BLaER1 (cell line): Measurements from ENCODE around the gene PAPOLG.
A peak's percentile ranks its signal among the peaks of the same experiment; 100 is the strongest.

Source experiments
- H3K27ac ChIP-seq: shearing (Covaris generic); formaldehyde crosslinking; 2 replicates; pipeline ENCODE4 v1.8.1; 2022
- H3K27me3 ChIP-seq: shearing (Covaris generic); formaldehyde crosslinking; 2 replicates; pipeline ENCODE4 v1.8.1; 2022
- H3K36me3 ChIP-seq: shearing (Covaris generic); formaldehyde crosslinking; 2 replicates; pipeline ENCODE4 v1.8.1; 2022
- H3K4me1 ChIP-seq: shearing (Covaris generic); formaldehyde crosslinking; 2 replicates; pipeline ENCODE4 v1.8.1; 2022
- H3K4me2 ChIP-seq: shearing (Covaris generic); formaldehyde crosslinking; 2 replicates; pipeline ENCODE4 v1.8.1; 2022
- H3K4me3 ChIP-seq: shearing (Covaris generic); formaldehyde crosslinking; 2 replicates; pipeline ENCODE4 v1.8.1; 2022
- H3K9ac ChIP-seq: shearing (Covaris generic); formaldehyde crosslinking; 2 replicates; pipeline ENCODE4 v1.8.1; 2022
- H3K9me3 ChIP-seq: shearing (Covaris generic); formaldehyde crosslinking; 2 replicates; pipeline ENCODE4 v1.8.1; 2022
- H4K20me1 ChIP-seq: shearing (Covaris generic); formaldehyde crosslinking; 2 replicates; pipeline ENCODE4 v1.8.1; 2022
- Cebpa-rat ChIP-seq: shearing (Covaris generic); IDR thresholded peaks from 2 replicates; pipeline ENCODE4 v1.8.1; 2022

The PAPOLG gene

GRCh38 chr2:60735496-60736250 lies 20.4 kb upstream of the PAPOLG start:
- Histone ChIP-seq H3K36me3 (no peaks in the 10 kb centered on the region), H3K9ac (no peak overlapping the region), H4K20me1 (no peaks in the 10 kb centered on the region), H3K27ac (no peak overlapping the region), H3K4me1 (no peaks in the 10 kb centered on the region), H3K4me2 (no peak overlapping the region), H3K27me3 (peaks cover 24% of the 10 kb centered on the region), H3K9me3 (peaks cover 8% of the 10 kb centered on the region; the same call in 1 of the 2 replicates), H3K4me3 (no peak overlapping the region)
- no peak for TF ChIP-seq Cebpa-rat

GRCh38 chr2:60738679-60739078 lies 17.4 kb upstream of the PAPOLG start:
- no peak overlapping the region for H3K27ac ChIP-seq
- no peak overlapping the region for H3K9ac ChIP-seq
- H3K4me2 ChIP-seq = no peak overlapping the region
- peaks cover 24% of the 10 kb centered on the region for H3K27me3 ChIP-seq
- no peaks in the 10 kb centered on the region for H4K20me1 ChIP-seq
- no peaks in the 10 kb centered on the region for H3K36me3 ChIP-seq
- peaks cover 8% of the 10 kb centered on the region; the same call in 1 of the 2 replicates for H3K9me3 ChIP-seq
- TF ChIP-seq Cebpa-rat = no peak
- H3K4me1 ChIP-seq = no peaks in the 10 kb centered on the region
- no peak overlapping the region for H3K4me3 ChIP-seq

DNA sequence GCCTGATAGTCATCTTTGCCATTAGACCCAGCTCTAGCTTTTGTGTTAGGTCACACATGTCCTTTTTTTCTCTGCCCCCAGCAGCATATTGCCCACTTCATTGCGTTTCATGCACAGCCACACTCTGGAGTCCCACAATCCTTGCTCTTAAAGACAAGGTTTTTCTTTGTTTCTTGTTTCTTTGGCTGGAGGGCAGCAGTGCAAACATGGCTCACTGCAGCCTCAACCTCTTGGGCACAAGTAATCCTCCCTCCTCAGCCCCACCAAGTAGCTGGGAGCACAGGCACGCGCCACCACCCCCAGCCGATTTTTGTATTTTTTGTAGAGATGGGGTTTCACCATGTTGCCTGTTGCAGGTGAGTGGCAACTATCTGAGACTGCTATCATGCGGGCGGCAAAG lies 16.9 kb upstream of the PAPOLG start:
- no peak for TF ChIP-seq Cebpa-rat
- peaks cover 8% of the 10 kb centered on the region; the same call in 1 of the 2 replicates for H3K9me3 ChIP-seq
- H3K4me2 ChIP-seq = no peak overlapping the region
- H3K4me1 ChIP-seq = no peaks in the 10 kb centered on the region
- no peak overlapping the region for H3K9ac ChIP-seq
- no peaks in the 10 kb centered on the region for H4K20me1 ChIP-seq
- H3K4me3 ChIP-seq = no peak overlapping the region
- peaks cover 24% of the 10 kb centered on the region for H3K27me3 ChIP-seq
- no peak overlapping the region for H3K27ac ChIP-seq
- no peaks in the 10 kb centered on the region for H3K36me3 ChIP-seq

GRCh38 chr2:60741576-60741975 lies 14.5 kb upstream of the PAPOLG start:
- no peaks in the 10 kb centered on the region for H3K9me3 ChIP-seq
- H3K27me3 ChIP-seq = peaks cover 4% of the 10 kb centered on the region; the same call in 1 of the 2 replicates
- TF ChIP-seq Cebpa-rat = no peak

GRCh38 chr2:60742419-60742818 lies 13.6 kb upstream of the PAPOLG start:
- no peak overlapping the region for H3K4me2 ChIP-seq
- H3K9ac ChIP-seq = no peak overlapping the region
- H3K4me1 ChIP-seq = peaks cover 11% of the 10 kb centered on the region
- no peaks in the 10 kb centered on the region for H3K27me3 ChIP-seq
- no peak overlapping the region for H3K4me3 ChIP-seq
- H3K9me3 ChIP-seq = no peaks in the 10 kb centered on the region
- TF ChIP-seq Cebpa-rat = no peak
- no peaks in the 10 kb centered on the region for H3K36me3 ChIP-seq
- no peak overlapping the region for H3K27ac ChIP-seq
- no peaks in the 10 kb centered on the region for H4K20me1 ChIP-seq

More at GRCh38 chr2:60741576-60741975, 14.5 kb upstream of the PAPOLG start:
- Histone ChIP-seq H3K4me2 (no peak overlapping the region), H3K9ac (no peak overlapping the region), H3K4me1 (peaks cover 11% of the 10 kb centered on the region), H3K4me3 (no peak overlapping the region), H3K27ac (no peak overlapping the region), H4K20me1 (no peaks in the 10 kb centered on the region), H3K36me3 (no peaks in the 10 kb centered on the region)

DNA sequence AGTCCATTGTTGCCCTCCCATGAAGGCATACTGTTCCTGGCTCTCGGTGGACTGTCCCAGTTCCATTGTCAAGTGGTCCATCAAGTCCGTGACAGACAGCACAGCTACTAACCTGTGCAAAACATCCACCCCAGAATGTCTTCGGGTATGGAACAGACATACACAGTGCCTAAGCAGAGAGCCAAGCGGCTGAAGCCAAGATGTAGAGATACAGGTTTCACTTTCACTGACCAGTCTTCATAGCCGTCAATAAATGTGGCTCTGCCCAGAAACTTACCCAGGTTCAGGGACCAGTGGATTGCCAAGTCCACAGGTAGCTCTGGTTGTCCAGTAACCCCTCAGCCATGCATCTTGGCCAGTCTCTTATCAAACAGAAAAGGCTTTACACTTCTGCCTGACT lies 10.7 kb upstream of the PAPOLG start:
- no peaks in the 10 kb centered on the region for H3K9me3 ChIP-seq
- H3K4me1 ChIP-seq = peaks cover 11% of the 10 kb centered on the region
- H3K4me3 ChIP-seq = no peak overlapping the region
- no peaks in the 10 kb centered on the region for H3K27me3 ChIP-seq
- no peaks in the 10 kb centered on the region for H4K20me1 ChIP-seq
- H3K9ac ChIP-seq = no peak overlapping the region
- H3K27ac ChIP-seq = no peak overlapping the region
- H3K4me2 ChIP-seq = peak overlapping the region; percentile 55
- TF ChIP-seq Cebpa-rat = no peak
- H3K36me3 ChIP-seq = no peaks in the 10 kb centered on the region

DNA sequence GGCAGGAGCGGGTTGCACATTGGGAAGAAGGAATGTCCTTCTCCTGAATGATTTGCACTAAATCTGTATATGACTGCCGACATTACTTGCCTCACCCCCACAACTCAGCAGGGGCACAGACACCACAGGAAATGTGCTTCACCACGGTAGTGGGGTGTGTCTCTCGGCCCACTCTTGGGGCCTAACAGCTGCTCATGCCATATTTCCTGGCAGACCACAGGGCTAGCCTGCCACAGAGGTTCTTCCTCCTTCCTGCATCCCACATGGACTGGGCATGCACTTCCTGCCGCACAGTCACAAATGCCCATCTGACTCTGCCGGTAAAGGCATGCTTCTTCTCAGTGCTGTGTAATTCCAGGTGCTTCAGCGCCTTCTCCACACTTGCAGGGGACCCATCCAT lies 10.3 kb upstream of the PAPOLG start:
- Histone ChIP-seq H3K4me3 (no peak overlapping the region), H3K27me3 (no peaks in the 10 kb centered on the region), H3K4me1 (peaks cover 11% of the 10 kb centered on the region), H3K36me3 (no peaks in the 10 kb centered on the region), H3K9ac (no peak overlapping the region), H3K9me3 (no peaks in the 10 kb centered on the region), H3K27ac (no peak overlapping the region), H4K20me1 (no peaks in the 10 kb centered on the region), H3K4me2 (peak overlapping the region; percentile 55)
- no peak for TF ChIP-seq Cebpa-rat

DNA sequence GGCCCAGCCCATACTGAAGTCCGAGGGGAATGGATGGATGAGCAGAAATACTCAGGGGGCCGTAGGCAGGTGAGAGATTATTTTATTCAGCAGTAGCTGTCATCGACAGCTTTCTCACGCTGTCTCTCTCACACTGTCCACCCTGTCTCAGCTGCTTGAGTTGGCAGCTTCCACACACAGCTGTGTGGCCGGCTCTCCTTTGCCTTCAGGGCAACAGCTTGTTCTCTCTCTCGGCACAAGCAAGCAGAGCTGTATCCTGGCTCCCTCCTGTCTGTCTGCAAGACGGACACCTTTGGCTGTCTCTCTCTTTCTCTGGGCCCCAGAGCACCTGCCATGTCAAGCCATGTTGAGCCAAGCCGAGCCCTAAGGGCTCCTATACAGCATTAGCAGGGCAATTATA lies 9.8 kb upstream of the PAPOLG start:
- Histone ChIP-seq H3K4me3 (no peak overlapping the region), H3K27ac (no peak overlapping the region), H4K20me1 (no peaks in the 10 kb centered on the region), H3K4me1 (peaks cover 11% of the 10 kb centered on the region), H3K36me3 (no peaks in the 10 kb centered on the region), H3K27me3 (no peaks in the 10 kb centered on the region), H3K9me3 (no peaks in the 10 kb centered on the region), H3K9ac (no peak overlapping the region), H3K4me2 (no peak overlapping the region; the same call in 1 of the 2 replicates)
- TF ChIP-seq Cebpa-rat = no peak

DNA sequence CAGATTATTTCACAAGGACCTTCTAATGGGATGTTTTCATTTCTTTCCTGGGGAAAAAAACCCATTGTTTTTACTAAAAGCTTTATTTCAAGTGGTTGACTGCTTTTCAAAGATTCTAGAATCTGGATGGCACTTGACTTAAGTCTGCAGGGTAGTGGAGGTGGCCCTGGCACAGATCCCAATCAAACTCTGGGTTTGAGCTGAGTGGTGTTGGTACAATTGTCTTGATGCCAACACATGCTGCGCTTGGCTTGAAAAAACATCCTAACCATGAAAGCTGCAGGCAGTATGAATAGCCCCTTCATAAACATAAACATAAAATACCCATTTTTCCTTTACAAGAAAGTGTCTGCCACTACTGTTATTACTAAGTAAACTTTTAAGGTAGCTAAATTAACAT lies 3.6 kb downstream of the PAPOLG start:
- Histone ChIP-seq H3K4me2 (no peak overlapping the region), H3K4me1 (peaks cover 23% of the 10 kb centered on the region), H3K4me3 (no peak overlapping the region), H3K27me3 (no peaks in the 10 kb centered on the region), H3K9me3 (no peaks in the 10 kb centered on the region), H4K20me1 (peaks cover 35% of the 10 kb centered on the region), H3K36me3 (peaks cover 58% of the 10 kb centered on the region), H3K27ac (no peak overlapping the region), H3K9ac (no peak overlapping the region)
- no peak for TF ChIP-seq Cebpa-rat

GRCh38 chr2:60764736-60765534 lies 8.9 kb downstream of the PAPOLG start:
- no peak overlapping the region for H3K9ac ChIP-seq
- H3K36me3 ChIP-seq = peaks cover 91% of the 10 kb centered on the region
- no peaks in the 10 kb centered on the region for H3K9me3 ChIP-seq
- no peak overlapping the region for H3K4me3 ChIP-seq
- no peaks in the 10 kb centered on the region for H3K27me3 ChIP-seq
- H3K4me2 ChIP-seq = no peak overlapping the region
- no peak overlapping the region for H3K27ac ChIP-seq
- peaks cover 19% of the 10 kb centered on the region; the same call in 1 of the 2 replicates for H4K20me1 ChIP-seq
- TF ChIP-seq Cebpa-rat = no peak
- H3K4me1 ChIP-seq = no peaks in the 10 kb centered on the region
